GM18868 (cell line): Measurements from ENCODE around the gene NVL.

Experiments
- ATAC-seq: cut with Tn5 transposase; IDR thresholded peaks from one replicate; pipeline ENCODE4 v1.9.1; 2021; ENCODE audit warnings: mild to moderate bottlenecking, moderate library complexity; ENCODE audit not compliant: unreplicated experiment

NVL gene

DNA sequence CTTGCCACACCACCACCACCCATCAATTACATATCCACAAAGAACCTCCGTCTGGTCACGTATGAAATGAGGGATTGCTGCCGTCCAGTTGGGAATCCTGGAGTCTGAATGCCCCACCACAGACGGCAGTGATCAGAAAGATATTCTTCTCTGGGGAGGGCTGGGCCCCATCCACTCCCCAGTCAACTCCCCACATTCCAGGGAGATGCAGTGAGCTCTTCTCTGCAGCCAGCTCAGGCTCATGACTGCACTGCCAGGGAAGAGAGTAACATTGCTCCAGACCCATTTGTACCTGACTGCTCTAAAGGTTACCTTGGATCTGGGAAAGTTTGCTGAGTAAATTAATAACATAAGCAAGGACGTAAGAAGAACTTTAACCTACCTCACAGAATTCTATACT, 128.6 kb downstream of the NVL start:
- ATAC-seq: no peak

DNA sequence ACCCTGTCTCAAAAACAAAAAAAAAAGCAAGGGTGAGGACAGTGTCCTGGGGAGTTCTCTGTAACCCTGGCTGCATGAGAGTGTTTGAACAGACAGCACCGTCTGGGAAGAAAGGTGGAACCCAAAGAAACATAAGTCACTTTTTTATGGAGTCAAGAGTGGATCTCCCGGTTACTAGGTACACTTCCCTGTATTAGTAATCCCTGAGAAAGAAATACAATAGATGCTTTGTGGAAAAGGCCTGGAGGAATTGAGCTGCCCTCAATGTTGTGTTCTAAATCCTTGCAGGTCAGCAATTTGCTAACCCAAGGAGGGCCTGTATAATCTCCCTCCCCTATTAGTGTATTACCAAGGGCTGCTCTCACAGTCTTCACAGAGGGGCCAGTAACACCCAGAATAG, 130.3 kb downstream of the NVL start:
- ATAC-seq: no peak

DNA sequence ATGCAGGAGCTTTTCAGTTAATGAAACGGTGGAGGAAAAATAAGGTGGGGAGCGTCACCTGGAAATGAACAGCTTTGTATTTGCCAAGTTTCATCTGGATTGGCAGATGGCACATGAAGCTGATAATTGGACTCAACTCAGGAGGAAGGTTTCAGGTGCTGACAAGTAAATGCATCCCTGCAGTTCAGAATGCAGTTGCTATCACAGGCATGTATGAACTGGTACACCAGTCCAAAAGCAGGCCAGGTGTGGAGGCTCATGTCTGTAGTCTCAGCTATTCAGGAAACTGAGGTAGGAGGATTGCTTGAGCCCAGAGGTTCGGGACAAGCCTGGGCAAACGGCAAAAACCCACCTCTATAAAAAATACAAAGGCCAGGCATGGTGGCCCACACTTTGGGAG, 131.4 kb downstream of the NVL start:
- no peak for ATAC-seq

DNA sequence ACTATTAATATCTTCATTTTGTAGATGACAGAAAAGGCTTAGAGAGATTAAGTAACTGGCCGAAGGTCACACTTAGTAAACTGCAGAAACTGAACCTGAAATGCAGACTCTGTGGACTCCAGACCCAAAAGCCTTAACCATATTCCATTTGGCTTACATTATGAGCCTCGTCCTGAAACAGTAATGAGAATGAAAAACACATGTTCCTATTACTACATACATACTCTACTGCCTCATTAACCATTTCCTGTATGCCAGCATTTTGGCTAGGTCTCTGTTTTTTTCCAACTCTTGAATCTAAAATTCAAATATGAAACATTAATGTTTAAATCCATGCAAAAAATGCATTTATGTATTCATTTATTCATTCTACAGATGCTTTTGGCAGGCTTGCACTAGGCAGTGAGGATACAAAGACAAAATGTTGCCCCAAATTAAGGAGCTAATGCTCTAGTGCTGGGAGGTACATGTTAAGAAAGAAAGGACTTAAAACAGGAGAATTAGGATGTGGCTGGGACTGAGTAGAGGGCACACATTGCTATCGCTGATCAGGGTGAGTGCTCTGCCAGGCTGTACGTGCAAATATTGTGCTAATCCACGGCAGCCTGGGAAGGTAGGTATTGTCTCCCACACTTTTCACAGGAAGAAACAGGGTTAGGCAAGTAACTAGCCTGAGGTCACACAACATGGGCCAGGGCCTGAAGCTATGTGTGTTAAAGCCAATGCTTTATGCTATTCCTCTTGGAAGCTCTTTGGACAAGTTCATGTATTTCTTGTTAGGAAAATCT, 133.0 kb downstream of the NVL start:
- ATAC-seq: no peak

DNA sequence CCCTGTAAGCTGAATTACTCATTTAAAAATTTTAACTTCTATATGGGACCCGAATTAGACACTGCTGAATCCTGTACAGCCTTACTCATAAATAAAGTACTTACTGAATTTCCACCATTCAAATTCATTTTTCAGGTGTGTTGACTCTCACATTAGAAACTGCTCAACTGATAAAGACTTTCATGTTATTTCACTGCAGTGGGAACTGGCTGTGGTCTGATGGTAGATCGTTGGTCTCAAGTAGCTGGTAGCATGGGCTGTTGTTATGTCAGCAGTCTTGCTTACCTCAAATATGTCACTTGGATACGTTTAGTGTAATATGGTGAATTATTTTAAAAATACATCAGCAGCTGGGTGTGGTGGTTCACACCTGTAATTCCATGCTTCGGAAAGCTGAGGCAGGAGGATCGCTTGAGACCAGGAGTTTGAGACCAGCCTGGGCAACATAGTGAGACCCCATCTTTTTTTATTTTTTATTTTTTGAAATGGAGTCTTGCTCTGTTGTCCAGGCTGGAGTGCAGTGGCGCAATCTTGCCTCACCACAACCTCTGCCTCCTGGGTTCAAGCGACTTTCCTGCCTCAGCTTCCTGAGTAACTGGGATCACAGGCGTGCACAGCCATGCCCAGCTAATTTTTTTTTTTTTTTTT, 136.5 kb downstream of the NVL start:
- no peak for ATAC-seq

DNA sequence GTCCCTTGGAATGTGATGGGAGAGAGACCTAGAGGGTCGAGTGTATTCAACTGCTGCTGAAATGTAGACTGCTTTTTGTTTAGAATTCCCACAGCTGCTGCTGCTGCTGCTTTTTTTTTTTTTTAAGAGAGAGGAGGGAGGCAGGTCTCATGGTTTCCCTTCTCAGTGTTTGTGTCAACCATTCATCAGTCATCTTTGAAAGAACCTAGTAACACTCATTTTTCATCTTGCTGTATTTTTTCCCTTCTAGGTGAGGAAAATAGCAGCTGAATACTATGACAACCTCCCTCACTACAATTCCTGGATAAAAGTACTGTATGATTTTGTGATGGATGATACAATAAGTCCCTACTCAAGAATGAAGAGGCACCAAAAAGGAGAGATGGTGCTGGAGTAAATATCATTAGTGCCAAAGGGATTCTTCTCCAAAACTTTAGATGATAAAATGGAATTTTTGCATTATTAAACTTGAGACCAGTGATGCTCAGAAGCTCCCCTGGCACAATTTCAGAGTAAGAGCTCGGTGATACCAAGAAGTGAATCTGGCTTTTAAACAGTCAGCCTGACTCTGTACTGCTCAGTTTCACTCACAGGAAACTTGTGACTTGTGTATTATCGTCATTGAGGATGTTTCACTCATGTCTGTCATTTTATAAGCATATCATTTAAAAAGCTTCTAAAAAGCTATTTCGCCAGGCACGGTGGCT, 137.7 kb downstream of the NVL start:
- ATAC-seq: no peak

DNA sequence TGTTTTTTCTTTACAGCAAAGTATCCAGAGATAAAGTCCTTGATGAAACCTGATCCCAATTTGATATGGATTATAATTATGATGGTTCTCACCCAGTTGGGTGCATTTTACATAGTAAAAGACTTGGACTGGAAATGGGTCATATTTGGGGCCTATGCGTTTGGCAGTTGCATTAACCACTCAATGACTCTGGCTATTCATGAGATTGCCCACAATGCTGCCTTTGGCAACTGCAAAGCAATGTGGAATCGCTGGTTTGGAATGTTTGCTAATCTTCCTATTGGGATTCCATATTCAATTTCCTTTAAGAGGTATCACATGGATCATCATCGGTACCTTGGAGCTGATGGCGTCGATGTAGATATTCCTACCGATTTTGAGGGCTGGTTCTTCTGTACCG, 140.4 kb downstream of the NVL start:
- ATAC-seq: no peak

DNA sequence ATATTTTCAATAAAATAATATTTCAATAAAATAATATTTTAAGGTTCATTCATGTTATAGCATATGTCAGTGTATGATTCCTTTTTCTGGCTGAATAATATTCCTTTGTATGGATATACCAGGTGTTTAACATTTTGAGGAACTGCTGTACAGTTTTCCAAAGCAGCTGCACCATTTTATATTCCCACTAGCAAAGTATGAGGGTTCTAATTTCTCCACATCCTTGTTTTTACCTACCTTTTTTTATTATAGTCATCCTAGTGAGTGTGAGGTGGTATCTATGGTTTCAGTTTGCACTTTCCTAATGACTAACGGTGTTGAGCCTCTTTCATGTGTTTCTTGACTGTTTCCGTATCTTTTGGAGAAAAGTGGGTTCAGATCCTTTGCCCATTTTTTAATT, 141.7 kb downstream of the NVL start:
- no peak for ATAC-seq

DNA sequence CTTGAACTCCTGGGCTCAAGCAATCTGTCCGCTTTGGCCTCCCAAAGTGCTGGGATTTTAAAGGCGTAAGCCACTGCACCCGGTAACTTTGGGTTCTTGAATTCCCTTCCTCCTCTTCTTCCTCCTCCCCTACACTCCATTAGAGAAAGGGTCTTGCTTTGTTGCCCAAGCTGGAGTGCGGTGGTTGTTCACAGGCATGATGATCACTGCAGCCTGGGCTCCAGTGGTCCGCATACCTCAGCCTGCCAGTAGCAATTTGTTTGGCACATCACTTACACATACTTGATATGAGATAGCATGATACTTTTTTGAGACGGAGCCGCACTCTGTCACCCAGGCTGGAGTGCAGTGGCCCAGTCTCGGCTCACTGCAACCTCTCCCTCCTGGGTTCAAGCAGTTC, 144.8 kb downstream of the NVL start:
- no peak for ATAC-seq

DNA sequence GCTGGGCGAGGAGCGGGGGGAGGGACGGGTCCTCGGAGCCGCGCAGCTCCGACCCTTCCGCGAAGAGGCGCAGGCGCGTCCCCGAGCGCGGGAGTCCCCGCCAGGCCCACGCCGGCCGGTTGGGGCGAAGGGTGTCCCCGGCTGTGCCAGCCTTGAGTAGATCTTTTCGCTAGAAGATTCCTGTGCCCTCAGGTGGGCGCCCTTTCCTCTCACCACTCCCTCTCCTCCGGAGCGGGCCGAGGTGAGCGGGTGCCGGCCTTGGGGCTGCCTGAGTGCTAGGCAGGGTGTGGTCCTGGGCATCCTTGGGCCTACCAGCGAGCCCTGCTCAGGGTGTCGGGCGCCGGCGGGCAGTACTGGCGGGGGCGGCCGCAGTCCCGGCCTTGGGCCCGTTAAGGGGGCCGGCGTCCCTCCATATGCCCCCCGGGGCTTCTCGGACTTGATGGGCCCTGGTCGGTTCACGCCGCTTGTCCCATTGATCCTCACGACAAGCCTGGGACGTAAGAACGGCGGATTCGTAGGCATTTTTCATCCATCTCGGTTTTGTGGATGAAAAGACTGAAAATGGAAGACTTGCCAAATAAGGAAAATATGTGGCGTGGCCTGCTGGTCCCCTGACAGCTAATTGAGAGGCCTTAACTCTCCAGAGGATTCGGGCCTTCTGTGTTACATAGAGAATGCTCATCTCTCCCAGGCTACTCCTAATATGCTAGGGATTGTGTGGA, 146.2 kb downstream of the NVL start:
- peak; percentile 44 for ATAC-seq

DNA sequence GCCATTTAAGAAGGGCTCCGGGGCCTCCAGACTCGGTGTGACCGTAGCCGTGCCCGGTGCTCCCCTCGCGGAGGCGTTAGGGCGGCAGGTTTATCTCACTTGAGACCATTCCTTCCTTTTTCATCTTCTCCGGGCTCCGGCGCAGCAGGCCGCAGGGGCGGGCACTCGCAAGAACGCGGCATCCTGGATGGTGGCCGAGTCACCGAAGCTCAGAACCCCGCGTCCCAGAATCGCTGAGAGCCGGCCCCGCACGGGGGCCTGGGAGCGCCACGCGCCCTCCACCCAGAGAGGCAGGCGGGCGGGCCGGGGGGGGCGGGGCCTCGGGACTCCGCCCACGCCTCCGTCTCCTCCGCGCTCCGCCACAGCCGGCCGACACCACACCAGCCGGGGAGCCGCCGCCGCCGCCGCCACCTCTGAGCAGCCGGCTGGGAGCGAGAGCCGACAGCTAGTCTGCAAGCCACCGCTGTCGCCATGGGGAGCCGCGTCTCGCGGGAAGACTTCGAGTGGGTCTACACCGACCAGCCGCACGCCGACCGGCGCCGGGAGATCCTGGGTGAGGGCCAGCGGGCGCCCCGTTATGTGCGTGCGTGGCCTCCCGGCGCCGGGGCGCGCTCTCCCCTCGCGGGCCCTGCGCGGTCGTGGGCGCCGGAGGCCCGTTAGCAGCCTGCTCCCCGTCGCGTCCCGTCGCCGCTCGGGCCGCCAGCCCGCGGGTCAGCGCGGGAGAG, 146.9 kb downstream of the NVL start, which contains the start of gene DEGS1:
DEGS1 (plus strand) TSS at position 375 of the 725 bp plus-strand sequence; CDS start at position 472, 97 bp downstream.
- ATAC-seq: peak; percentile 70

DNA sequence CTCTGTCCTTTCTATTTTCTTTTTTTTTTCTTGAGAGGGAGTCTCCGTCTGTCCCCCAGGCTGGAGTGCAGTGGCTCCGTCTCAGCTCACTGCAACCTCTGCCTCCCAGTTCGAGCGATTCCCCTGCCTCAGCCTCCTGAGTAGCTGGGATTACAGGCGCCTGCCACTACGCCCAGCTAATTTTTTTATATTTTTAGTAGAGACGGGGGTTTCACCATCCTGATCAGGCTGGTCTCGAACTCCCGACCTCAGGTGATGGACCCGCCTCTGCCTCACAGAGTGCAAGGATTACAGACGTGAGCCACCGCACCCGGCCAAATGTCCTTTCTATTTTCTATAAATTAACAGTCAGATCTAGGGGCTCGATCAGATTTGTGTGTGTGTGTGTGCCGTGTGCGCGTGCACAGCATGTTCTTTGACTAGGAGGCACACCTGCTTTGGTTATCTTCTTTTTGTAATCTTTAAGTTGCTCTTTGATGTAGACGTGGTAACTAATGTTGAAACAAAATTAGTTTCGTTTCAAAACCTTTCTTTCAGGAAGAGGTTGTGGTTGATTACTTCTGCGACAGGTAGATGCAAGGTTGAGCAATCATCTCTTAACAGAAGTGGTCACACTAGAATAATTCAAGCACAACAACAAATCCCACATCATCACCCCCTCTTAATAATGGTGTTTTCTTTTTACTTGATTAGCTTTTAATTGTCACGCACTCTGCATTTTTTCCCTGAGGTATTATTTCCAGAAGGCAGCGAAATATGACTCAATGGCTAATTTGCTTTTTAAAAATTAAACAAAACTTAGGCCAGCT, 147.7 kb downstream of the NVL start:
- ATAC-seq: peak; percentile 53

DNA sequence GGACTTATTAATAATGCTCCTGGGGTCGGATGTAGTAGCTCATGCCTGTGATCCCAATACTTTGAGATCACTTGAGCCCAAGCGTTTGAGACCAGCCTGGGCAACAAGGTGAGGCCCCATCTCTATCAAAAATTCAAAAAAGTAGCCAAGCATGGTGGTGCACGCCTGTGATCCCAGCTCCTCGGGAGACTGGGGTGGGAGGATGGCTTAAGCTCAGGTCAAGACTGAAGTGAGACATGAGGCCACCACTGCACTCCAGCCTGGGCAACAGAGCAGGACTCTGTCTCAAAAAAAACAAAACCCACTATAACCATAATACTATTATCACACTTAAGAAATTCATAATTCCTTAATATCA, 148.5 kb downstream of the NVL start:
- no peak for ATAC-seq

DNA sequence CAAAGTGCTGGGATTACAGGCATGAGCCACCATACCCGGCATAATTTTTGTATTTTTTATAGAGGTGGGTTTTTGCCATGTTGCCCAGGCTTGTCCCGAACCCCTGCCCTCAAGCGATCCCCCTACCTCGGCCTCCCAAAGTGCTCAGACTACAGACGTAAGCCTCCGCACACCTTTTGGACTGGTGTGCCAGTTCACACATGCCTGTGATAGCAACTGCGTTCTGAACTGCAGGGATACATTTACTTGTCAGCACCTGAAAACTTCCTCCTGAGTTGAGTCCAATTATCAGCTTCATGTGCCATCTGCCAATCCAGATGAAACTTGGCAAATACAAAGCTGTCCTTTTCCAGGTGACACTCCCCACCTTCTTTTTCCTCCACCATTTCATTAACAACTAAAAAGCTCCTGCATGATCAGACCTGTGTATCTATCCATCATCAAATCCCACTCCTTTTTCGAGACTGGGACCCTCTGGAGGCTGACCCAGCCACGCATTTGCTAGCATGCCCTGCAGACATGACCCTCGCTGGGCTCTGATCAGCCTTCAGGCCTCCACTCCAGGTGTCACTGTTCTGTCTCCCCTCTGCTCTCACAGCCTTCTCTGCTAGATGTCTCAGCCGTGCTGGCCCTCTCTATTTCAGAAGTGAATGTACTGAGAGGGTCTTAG, 149.1 kb downstream of the NVL start:
- ATAC-seq: no peak

DNA sequence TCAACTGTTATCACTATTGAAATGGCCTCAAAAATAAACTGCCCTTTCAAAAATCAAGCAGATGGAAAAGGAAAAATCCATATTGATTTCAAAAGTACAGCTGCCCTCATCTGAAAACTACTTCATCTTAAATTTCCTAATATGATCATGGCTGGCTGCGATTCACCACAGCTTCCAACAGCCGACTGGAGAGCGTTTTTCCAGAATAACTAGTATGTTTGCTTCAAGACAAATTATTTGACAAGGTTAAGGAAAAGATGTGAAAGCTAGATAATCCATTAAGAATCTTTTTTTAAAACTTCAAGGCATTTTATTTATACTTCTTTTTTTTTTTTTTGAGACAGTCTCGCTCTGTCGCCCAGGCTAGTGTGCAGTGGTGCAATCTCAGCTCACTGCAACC, 151.1 kb downstream of the NVL start:
- no peak for ATAC-seq

DNA sequence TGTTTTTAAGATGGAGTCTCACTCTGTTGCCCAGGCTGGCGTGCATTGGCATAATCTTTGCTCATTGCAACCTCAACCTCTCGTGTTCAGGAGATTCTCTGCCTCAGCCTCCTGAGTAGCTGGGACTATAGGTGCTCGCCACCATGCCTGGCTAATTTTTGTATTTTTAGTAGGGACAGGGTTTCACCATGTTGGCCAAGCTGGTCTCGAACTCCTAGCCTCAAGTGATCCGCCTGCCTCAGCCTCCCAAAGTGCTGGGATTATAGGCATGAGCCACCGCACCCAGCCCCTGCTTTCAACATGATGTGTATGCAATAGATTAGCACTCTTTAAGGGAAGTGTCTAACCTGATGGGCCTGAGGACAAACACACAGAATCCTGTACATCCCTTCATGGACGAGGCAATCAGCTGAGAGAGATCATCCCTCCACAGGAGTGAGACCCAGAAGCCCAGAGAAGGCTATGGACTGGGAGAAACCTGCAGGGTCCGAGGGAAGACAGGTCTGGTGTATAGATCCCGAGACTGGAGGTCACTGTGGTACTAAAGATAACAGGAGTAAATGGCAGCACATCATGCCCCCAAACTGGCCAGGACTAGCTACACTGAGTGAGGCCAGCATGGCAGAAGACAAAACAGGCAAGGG, 152.5 kb downstream of the NVL start:
- no peak for ATAC-seq
